Fibroblast of skin of scalp (primary cell): ENCODE data around the gene JAKMIP3. TPM values are rescaled to one million over a fixed set of nuclear protein-coding genes. Genes with fewer than 3 reads are reported as not detected.

Source experiments
- DNase-seq: peaks from one replicate; pipeline ENCODE4 v3.0.0-alpha.2; 2013
- polyA plus RNA-seq, 2 experiments: library from polyadenylated mRNA; unstranded; fragments of 120-200 nt; gene quantifications; one replicate each; pipeline ENCODE4 v1.2.1, GENCODE V29; 2013; ENCODE audit not compliant: insufficient read length in 2 of 2

Gene JAKMIP3
- polyA plus RNA-seq (2013, experiment 1 of 2; ENCODE audit: insufficient read length), result 0.25 TPM
- 0.25 TPM for polyA plus RNA-seq (2013, experiment 2 of 2; ENCODE audit: insufficient read length)

GRCh38 chr10:132065491-132066105 is at the start of gene JAKMIP3:
JAKMIP3 (plus strand) TSS chr10:132065946; CDS start chr10:132104809, 38,863 bp downstream.
- DNase-seq, result peak; percentile 93

- DNase-seq, result no peak
Observed at GRCh38 chr10:132016514-132016913, 49.2 kb upstream of the JAKMIP3 start.

- no peak for DNase-seq
Observed at GRCh38 chr10:132018446-132018845, 47.3 kb upstream of the JAKMIP3 start.

- DNase-seq, result no peak
Observed at GRCh38 chr10:132019366-132019765, 46.4 kb upstream of the JAKMIP3 start.

GRCh38 chr10:132020456-132020855 is 45.3 kb upstream of the JAKMIP3 start:
- DNase-seq, result no peak

- no peak for DNase-seq
Observed at GRCh38 chr10:132021046-132021445, 44.7 kb upstream of the JAKMIP3 start.

- no peak for DNase-seq
Observed at GRCh38 chr10:132021504-132022143, 44.1 kb upstream of the JAKMIP3 start.

- DNase-seq, result no peak
Observed at GRCh38 chr10:132022241-132022640, 43.5 kb upstream of the JAKMIP3 start.

- DNase-seq, result peak; percentile 60
Observed at GRCh38 chr10:132023092-132023811, 42.5 kb upstream of the JAKMIP3 start.

GRCh38 chr10:132027423-132027983 is 38.2 kb upstream of the JAKMIP3 start:
- peak; percentile 39 for DNase-seq

- no peak for DNase-seq
Observed at GRCh38 chr10:132028706-132029105, 37.0 kb upstream of the JAKMIP3 start.

GRCh38 chr10:132030898-132031463 is 34.8 kb upstream of the JAKMIP3 start:
- DNase-seq, result no peak

- no peak for DNase-seq
Observed at GRCh38 chr10:132033632-132034031, 32.1 kb upstream of the JAKMIP3 start.

GRCh38 chr10:132035476-132035875 is 30.3 kb upstream of the JAKMIP3 start:
- DNase-seq, result no peak

- peak; percentile 35 for DNase-seq
Observed at GRCh38 chr10:132036153-132036886, 29.4 kb upstream of the JAKMIP3 start.

- DNase-seq, result no peak
Observed at GRCh38 chr10:132036887-132037675, 28.7 kb upstream of the JAKMIP3 start.

GRCh38 chr10:132037676-132037975 is 28.1 kb upstream of the JAKMIP3 start:
- DNase-seq, result no peak

GRCh38 chr10:132039371-132039770 is 26.4 kb upstream of the JAKMIP3 start:
- no peak for DNase-seq

GRCh38 chr10:132040046-132040445 is 25.7 kb upstream of the JAKMIP3 start:
- DNase-seq, result no peak

- no peak for DNase-seq
Observed at GRCh38 chr10:132041340-132041739, 24.4 kb upstream of the JAKMIP3 start.
